HG03342 (cell line): ENCODE data around the gene LAMA5.

Experiments used
- ATAC-seq: cut with Tn5 transposase; IDR thresholded peaks from one replicate; pipeline ENCODE4 v1.9.1; 2021; ENCODE audit warnings: mild to moderate bottlenecking, moderate library complexity; ENCODE audit not compliant: unreplicated experiment

The LAMA5 gene

GRCh38 chr20:62331347-62331746, 35.8 kb downstream of the LAMA5 start:
- ATAC-seq: no peak

- no peak for ATAC-seq
Observed at GRCh38 chr20:62330576-62331317, 36.4 kb downstream of the LAMA5 start.

- no peak for ATAC-seq
Observed at GRCh38 chr20:62329389-62330377, 37.4 kb downstream of the LAMA5 start.

GRCh38 chr20:62328684-62329388, 38.3 kb downstream of the LAMA5 start:
- ATAC-seq: no peak

GRCh38 chr20:62327726-62328495, 39.2 kb downstream of the LAMA5 start:
- ATAC-seq: no peak

GRCh38 chr20:62326959-62327725, 40.0 kb downstream of the LAMA5 start:
- no peak for ATAC-seq

GRCh38 chr20:62326559-62326958, 40.6 kb downstream of the LAMA5 start:
- ATAC-seq: no peak

GRCh38 chr20:62325172-62325905, 41.8 kb downstream of the LAMA5 start:
- no peak for ATAC-seq

GRCh38 chr20:62323980-62324906, 42.9 kb downstream of the LAMA5 start:
- ATAC-seq: no peak

- ATAC-seq: no peak
Observed at GRCh38 chr20:62323146-62323979, 43.7 kb downstream of the LAMA5 start.

- ATAC-seq: no peak
Observed at GRCh38 chr20:62322492-62323041, 44.5 kb downstream of the LAMA5 start.

GRCh38 chr20:62321975-62322374, 45.1 kb downstream of the LAMA5 start:
- no peak for ATAC-seq

- ATAC-seq: no peak
Observed at GRCh38 chr20:62321521-62321948, 45.6 kb downstream of the LAMA5 start.

- no peak for ATAC-seq
Observed at GRCh38 chr20:62320581-62321354, 46.3 kb downstream of the LAMA5 start.

- no peak for ATAC-seq
Observed at GRCh38 chr20:62319346-62319909, 47.7 kb downstream of the LAMA5 start.
